H1 (cell line): ENCODE data around the gene MVP.

Source experiments
- BACH1 ChIP-seq: IDR thresholded peaks from 2 replicates; pipeline ENCODE4 v1.6.1; 2012; ENCODE audit warnings: low read length, improper control_type of control experiment
- BRCA1 ChIP-seq: IDR thresholded peaks from 2 replicates; pipeline ENCODE4 v1.6.1; 2012; ENCODE audit warnings: low read depth, low read length, improper control_type of control experiment
- EGR1 ChIP-seq: IDR thresholded peaks from 2 replicates; pipeline ENCODE4 v1.6.1; 2011; ENCODE audit warnings: low read depth, low read length, borderline replicate concordance
- JUN ChIP-seq: IDR thresholded peaks from 2 replicates; pipeline ENCODE4 v1.6.1; 2011; ENCODE audit warnings: low read depth, mild to moderate bottlenecking, improper control_type of control experiment, low read length
- JUND ChIP-seq: IDR thresholded peaks from 2 replicates; pipeline ENCODE4 v1.6.1; 2011; ENCODE audit warnings: mild to moderate bottlenecking, improper control_type of control experiment, low read length
- PHF8 ChIP-seq: fragments of 200-600 bp; sonication (generic); conservative IDR thresholded peaks from 2 replicates; pipeline ENCODE4 v1.7.1; 2012; ENCODE audit warnings: low read depth, mild to moderate bottlenecking, inconsistent platforms, low read length, moderate library complexity
- POLR2A ChIP-seq, 2 experiments: IDR thresholded peaks; 1 replicate in 1 of 2; 2 replicates in 1 of 2; pipeline ENCODE4 v1.6.1; 2011; ENCODE audit warnings: low read depth in 2 of 2, low read length in 2 of 2, mild to moderate bottlenecking in 2 of 2; ENCODE audit errors: control extremely low read depth in 1 of 2
- POLR2AphosphoS5 ChIP-seq: IDR thresholded peaks from 2 replicates; pipeline ENCODE4 v1.6.1; 2011; ENCODE audit warnings: low read depth, low read length
- YY1 ChIP-seq: IDR thresholded peaks from 2 replicates; pipeline ENCODE4 v1.6.1; 2011; ENCODE audit warnings: low read depth, mild to moderate bottlenecking, low read length
- ZNF274 ChIP-seq: IDR thresholded peaks from 2 replicates; pipeline ENCODE4 v1.7.0; 2012; ENCODE audit warnings: low read length, borderline replicate concordance; ENCODE audit errors: extremely low read depth
- TF ChIP-seq, protein P1 (sequence below): IDR thresholded peaks from 2 replicates; pipeline ENCODE4 v1.6.1; 2012; ENCODE audit warnings: inconsistent platforms
- TF ChIP-seq, protein P2 (sequence below), 3 experiments: IDR thresholded peaks; 1 replicate in 2 of 3; 2 replicates in 1 of 3; pipeline versions ENCODE4 v1.5.1 to v1.6.1; 2011; ENCODE audit warnings: low read length in 3 of 3, mild to moderate bottlenecking in 3 of 3, inconsistent platforms in 2 of 3, low read depth in 1 of 3, moderate library complexity in 1 of 3; ENCODE audit not compliant: insufficient read depth in 1 of 3; ENCODE audit errors: control extremely low read depth in 1 of 3

DNA sequence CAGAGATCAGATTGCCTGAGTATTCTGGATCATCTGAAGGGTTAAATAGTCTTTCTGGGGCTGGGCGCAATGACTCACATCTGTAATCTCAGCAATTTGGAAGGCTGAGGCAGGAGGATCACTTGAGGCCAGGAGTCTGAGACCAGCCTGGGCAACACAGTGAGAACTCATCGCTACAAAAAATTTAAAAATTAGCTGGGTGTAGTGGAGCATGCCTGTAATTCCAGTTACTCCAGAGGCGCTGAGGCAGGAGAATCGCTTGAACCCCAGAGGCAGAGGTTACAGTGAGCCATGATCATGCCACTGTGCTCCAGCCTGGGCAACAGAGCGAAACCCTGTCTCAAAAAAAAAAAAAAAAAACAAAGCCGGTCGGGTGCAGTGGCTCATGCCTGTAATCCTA lies 15.7 kb downstream of the MVP start:
- TF ChIP-seq POLR2A (IDR thresholded peaks at IDR 0.05; ENCODE audit: control extremely low read depth in 1 of 2, low read depth in 2 of 2, low read length in 2 of 2) (no peak), YY1 (no peak), BRCA1 (no peak), PHF8 (no peak), EGR1 (no peak), JUN (no peak), POLR2AphosphoS5 (no peak), JUND (no peak), BACH1 (no peak), ZNF274 (no peak)
- TF ChIP-seq, protein P1, sequence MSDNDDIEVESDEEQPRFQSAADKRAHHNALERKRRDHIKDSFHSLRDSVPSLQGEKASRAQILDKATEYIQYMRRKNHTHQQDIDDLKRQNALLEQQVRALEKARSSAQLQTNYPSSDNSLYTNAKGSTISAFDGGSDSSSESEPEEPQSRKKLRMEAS = no peak
- TF ChIP-seq, protein P2, sequence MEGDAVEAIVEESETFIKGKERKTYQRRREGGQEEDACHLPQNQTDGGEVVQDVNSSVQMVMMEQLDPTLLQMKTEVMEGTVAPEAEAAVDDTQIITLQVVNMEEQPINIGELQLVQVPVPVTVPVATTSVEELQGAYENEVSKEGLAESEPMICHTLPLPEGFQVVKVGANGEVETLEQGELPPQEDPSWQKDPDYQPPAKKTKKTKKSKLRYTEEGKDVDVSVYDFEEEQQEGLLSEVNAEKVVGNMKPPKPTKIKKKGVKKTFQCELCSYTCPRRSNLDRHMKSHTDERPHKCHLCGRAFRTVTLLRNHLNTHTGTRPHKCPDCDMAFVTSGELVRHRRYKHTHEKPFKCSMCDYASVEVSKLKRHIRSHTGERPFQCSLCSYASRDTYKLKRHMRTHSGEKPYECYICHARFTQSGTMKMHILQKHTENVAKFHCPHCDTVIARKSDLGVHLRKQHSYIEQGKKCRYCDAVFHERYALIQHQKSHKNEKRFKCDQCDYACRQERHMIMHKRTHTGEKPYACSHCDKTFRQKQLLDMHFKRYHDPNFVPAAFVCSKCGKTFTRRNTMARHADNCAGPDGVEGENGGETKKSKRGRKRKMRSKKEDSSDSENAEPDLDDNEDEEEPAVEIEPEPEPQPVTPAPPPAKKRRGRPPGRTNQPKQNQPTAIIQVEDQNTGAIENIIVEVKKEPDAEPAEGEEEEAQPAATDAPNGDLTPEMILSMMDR (IDR thresholded peaks at IDR 0.05; ENCODE audit: control extremely low read depth in 1 of 3, insufficient read depth in 1 of 3, low read depth in 1 of 3, low read length in 3 of 3) = no peak
